Non-pigmented ciliary epithelial cell (primary cell): ENCODE results near the gene ACSM3.
"Not testable (repeated sequence)": the region's sequence is repeated elsewhere in the genome, so short reads cannot be mapped to it uniquely, and the experiment has no call there.

ENCODE experiments used
- DNase-seq: peaks from one replicate; pipeline ENCODE4 v3.0.0-alpha.2; 2010; ENCODE audit warnings: low read depth

Gene ACSM3, protein sequence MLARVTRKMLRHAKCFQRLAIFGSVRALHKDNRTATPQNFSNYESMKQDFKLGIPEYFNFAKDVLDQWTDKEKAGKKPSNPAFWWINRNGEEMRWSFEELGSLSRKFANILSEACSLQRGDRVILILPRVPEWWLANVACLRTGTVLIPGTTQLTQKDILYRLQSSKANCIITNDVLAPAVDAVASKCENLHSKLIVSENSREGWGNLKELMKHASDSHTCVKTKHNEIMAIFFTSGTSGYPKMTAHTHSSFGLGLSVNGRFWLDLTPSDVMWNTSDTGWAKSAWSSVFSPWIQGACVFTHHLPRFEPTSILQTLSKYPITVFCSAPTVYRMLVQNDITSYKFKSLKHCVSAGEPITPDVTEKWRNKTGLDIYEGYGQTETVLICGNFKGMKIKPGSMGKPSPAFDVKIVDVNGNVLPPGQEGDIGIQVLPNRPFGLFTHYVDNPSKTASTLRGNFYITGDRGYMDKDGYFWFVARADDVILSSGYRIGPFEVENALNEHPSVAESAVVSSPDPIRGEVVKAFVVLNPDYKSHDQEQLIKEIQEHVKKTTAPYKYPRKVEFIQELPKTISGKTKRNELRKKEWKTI

GRCh38 chr16:20763461-20764232, at the start of gene ACSM3:
Gene ACSM3 (plus strand): TSS chr16:20764014. CDS start chr16:20770035, 6,021 bp downstream.
- DNase-seq, result peak; percentile 40

- DNase-seq, result not testable (repeated sequence)
Observed at GRCh38 chr16:20717718-20718117, 46.1 kb upstream of the ACSM3 start.

DNA sequence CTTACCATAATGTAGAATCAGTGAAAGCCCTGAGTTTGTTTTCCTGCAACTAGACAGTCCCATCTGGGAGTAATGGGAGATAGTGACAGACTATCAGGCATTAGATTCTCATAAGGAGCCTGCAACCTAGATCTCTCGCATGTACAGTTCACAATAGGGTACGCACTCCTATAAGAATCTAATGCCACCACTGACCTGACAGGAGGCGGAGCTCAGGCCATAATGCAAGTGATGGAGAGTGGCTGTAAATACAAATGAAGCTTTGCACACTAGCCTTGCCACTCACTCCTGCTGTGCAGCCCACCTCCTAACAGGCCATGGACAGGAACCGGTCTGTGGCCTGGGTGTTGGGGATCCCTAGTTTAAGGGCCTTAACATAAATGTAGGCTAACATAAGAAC, 43.6 kb upstream of the ACSM3 start:
- no peak for DNase-seq

- no peak for DNase-seq
Observed at GRCh38 chr16:20726661-20727060, 37.2 kb upstream of the ACSM3 start.

GRCh38 chr16:20727181-20727580, 36.6 kb upstream of the ACSM3 start:
- no peak for DNase-seq

DNA sequence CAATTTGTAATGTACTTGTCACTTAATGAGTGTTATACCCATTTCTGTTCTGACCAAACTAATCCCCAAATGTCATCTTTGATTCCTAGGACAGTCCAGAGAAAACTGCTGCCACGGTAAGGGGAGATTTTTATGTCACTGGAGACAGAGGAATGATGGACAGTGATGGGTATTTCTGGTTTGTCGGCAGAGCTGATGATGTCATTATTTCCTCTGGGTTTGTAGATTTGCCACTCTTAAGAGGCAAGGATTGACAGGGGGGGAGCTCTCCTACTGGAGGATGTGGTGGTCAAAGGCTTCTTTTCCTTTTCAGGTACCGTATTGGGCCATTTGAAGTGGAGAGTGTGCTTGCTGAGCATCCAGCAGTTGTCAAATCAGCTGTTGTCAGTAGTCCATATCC, 34.7 kb upstream of the ACSM3 start:
- DNase-seq, result no peak

DNA sequence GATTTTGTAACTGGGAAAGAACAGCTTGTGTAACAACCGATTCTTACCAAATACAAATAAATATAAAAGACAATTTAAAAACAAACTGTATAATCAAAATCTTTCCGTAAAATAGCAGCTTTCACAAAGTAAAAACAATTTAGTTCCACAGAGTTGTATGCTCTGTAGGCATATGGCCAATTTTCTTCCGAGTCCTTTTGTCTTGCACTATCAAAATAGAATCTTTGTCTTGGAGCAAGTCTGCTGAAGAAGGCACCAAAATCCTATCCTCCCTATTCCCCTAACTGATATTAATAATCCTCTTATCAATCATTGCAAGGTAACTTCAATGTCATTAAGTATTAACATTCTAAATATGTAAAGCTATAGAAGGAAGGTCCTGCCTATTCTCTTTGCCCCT, 29.8 kb upstream of the ACSM3 start:
- DNase-seq, result no peak

DNA sequence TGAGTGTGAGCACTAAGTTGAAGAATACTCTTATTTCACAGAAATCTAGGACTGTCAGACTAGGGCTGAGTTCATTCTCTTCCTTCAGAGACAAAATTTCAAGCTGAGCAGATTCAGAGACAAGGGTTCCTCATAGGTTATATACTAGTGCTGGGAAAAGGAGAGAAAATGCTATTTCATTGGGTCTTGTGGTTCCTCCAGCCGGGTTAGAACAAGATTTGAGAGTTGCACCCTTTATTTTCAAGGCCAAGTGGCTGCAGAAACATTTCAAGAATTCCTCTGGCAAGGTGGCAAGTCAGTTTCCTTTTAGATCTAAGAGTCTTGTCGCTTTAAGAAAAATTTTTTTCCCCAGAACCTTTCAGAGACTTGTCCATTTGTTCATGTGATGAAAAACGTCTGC, 29.0 kb upstream of the ACSM3 start:
- DNase-seq, result no peak

GRCh38 chr16:20735490-20735889, 28.3 kb upstream of the ACSM3 start:
- DNase-seq, result no peak

GRCh38 chr16:20740007-20740883, 23.6 kb upstream of the ACSM3 start:
- no peak for DNase-seq

DNA sequence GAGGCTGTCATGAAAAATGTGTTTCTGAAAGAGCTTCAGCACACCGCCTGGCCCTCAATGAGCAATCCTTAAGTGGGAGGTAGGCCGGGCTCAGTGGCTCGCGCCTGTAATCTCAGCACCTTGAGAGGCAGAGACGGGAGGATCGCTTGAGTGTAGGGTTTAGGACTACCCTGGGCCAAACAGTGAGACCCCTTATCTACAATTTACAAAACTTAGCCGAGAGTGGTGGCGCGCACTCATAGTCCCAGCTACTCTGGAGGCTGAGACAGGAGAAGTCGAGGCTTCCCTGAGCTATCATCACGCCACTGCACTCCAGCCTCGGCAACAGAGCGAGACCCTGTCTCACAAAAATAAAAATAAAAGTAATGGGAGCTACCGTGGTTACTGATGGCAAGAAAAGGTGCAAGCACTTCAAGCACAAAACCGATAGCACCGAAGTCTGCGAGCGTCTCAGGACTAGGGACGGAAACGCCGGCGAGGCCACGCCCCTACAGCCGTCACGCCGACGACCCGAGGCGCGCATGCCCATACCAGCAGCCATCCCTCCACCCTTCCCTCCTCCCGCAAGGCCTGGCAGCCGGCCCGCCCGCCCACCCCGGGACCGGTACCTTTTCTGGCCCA, 22.8 kb upstream of the ACSM3 start:
- no peak for DNase-seq

DNA sequence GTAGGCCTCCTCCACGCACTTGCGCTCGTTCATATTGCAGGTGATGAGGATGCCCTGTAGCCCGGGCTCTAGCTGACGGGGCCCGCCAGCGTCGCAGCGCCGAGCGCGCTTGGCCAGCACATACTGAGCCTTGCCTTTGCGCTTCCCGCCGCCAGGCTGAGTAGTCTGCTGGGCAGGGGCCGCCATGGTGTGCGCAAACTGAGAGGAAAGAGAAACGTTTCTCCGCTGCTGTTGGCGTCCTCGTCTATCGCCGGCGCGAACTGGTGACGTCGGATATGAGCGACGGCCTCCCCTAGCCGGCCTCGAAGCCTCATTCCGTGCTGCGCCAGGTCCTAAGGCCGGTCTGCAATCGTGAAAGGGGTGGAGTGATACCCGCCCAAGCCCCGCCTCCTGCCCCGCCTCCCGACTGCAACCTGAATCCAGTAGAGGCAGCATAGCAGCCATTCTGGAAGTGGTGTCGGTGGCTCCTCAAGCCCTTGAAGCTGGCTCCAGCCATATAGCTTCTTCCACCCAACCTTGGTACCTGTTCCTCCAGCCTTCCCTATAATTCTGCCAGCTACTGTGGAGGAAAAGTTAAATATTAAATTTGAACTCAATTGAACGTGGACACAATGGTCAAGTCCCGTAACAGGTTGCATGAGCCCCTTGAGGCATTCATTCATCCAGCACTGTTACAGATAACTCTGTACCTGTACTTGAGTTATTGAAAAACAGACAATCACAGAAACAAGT, 22.1 kb upstream of the ACSM3 start, which contains the start of gene THUMPD1:
Gene THUMPD1 (minus strand): TSS at position 265 of the 732 bp plus-strand sequence. CDS start 79 bp downstream, at position 186.
- DNase-seq, result peak; percentile 81

GRCh38 chr16:20743591-20743990, 20.2 kb upstream of the ACSM3 start:
- no peak for DNase-seq

DNA sequence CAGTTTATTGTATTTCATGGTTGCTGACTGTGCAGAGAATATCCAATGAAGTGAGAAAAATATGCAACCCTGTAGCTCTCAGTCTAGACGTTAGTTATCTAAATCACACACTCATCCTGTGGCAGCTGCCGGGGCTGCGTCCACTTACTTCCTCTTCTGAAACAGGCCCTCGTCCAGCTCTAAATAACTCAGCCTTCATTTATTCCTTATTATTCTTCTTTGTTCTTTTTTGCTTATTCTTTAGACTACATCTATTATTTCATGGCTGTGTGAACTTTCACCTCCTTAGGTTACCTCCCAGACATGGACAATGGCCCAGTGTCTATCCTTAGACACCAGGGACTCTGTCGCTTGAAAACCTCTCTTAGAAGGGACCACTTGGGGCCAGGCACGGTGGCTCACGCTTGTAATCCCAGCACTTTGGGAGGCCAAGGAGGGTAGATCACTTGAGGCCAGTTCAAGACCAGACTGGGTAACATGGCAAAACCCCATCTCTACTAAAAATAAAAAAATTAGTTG, 18.8 kb upstream of the ACSM3 start:
- no peak for DNase-seq

- no peak for DNase-seq
Observed at GRCh38 chr16:20746461-20746860, 17.4 kb upstream of the ACSM3 start.

DNA sequence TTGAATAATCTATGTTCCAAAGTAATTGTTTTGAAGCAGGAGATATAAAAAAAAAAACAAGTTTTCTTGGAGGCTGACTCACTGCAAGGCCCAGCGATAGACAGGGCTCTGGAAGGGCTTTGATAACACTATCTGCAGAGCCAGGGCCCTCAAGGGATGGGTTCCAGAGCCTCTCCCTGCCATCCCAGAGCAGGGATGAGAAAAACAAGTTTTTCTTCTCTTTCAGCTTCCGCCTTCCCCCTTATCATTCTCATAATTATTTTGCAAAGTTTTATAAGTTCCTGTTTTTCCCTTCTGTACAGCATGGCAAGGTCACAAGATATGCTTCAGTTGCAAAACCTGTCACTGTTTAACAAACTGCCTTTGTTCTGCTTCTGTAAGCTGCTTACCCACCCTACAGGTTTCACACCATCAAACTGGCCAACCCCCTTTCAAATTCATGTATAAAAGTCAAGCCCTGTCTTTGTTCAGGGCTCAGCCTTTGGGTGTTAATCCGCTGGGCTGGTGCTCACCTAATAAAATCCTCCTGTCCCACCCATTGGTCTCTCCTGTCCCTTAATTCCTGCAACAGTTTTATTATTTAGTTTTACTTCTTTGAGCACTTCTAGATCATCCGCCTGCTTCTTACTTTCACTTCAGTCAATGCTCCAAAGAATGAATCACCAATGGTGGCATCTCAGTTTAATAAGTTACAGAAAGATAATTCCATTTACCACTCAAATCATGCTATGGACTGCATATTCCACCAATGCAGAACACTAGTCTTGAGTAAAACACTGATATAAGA, 16.6 kb upstream of the ACSM3 start:
- no peak for DNase-seq

DNA sequence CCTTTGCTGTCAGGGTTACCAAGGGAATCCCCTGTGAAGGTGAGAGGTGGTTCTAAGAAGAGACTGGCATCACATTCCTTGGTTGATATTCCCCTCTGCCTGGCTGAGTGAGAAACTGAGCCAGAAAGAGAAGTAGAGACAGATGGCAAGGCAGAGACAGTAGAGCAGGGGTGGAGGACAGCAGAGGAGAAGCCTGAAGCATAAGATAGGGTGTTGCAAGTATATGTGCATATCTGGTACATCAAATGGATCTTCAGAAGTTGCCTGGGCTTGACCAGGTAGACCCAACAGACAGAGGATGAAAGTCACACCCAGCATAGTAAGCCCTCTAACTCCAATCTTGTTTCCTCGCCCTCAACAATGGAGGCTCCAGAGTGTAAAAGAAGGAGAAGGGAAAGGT, 14.3 kb upstream of the ACSM3 start:
- DNase-seq, result no peak

- no peak for DNase-seq
Observed at GRCh38 chr16:20750558-20750957, 13.3 kb upstream of the ACSM3 start.

- no peak for DNase-seq
Observed at GRCh38 chr16:20753727-20754126, 10.1 kb upstream of the ACSM3 start.

- no peak for DNase-seq
Observed at GRCh38 chr16:20755238-20755637, 8.6 kb upstream of the ACSM3 start.
